Measurements from ENCODE around the gene DIS3. TPM values are rescaled to one million over a fixed set of nuclear protein-coding genes. Genes with fewer than 3 reads are reported as not detected.

DIS3 gene
- total and polyA plus RNA-seq, 9 of the 15 experiments (the other 6 are each of a cell fraction or from before 2014, with no cell fraction given): 6.0 to 48.9 (median 34.2) TPM

- FAIRE-seq (no peak), ATAC-seq (no peak), DNase-seq (ENCODE audit: extremely low read depth in 1 of 4, low spot score in 3 of 4) (no peak)
- Histone ChIP-seq H3K27ac (ENCODE audit: extremely low read depth, low read depth, low read length) (no peak overlapping the region), H4K20me1 (replicated peaks; ENCODE audit: control insufficient read depth, insufficient read depth, low read length) (no peaks in the 10 kb centered on the region), H3K4me1 (replicated peaks in 1 of 2; ENCODE audit: control insufficient read depth in 2 of 2, insufficient read depth in 2 of 2, low read length in 2 of 2) (no peaks in the 10 kb centered on the region), H3K36me3 (ENCODE audit: control insufficient read depth, insufficient read depth, low read length) (peaks cover 85% of the 10 kb centered on the region), H3K9me1 (ENCODE audit: control insufficient read depth, insufficient read depth, low read length) (no peaks in the 10 kb centered on the region), H2AFZ (ENCODE audit: low read depth, low read length) (no peak overlapping the region), H3K79me2 (ENCODE audit: control insufficient read depth, insufficient read depth, low read length) (no peaks in the 10 kb centered on the region), H3K4me2 (ENCODE audit: insufficient read depth, low read length) (no peak overlapping the region), H3K4me3 (no peak overlapping the region), H3K9me3 (replicated peaks; ENCODE audit: control insufficient read depth, insufficient read depth, low read depth, low read length) (no peaks in the 10 kb centered on the region), H3K9ac (ENCODE audit: insufficient read depth in 1 of 2, low read depth in 2 of 2, low read length in 2 of 2) (no peak overlapping the region), H3K27me3 (ENCODE audit: control insufficient read depth in 2 of 2, insufficient read depth in 2 of 2, low read length in 2 of 2) (no peaks in the 10 kb centered on the region)
- WGBS (ENCODE audit: insufficient coverage, low coverage, missing lambda C conversion rate): 73% methylated on average over 4 of the region's 4 CpGs
- CTCF ChIA-PET (ENCODE audit: low intra/inter-chr PET ratio): no interaction called here
- POLR2A ChIA-PET: no interaction called here
- BruUV-seq (replicated peaks): no TSS peak
- intact Hi-C loops (cut with micrococcal nuclease) (no loop called here), in situ Hi-C loops (cut with MboI) (no loop called here)
- TF ChIP-seq BHLHE40 (IDR thresholded peaks at IDR 0.05; ENCODE audit: low read length) (no peak), CCAR2 (IDR thresholded peaks at IDR 0.05; ENCODE audit: low read depth, low read length) (no peak), MEF2D (tag; conservative IDR thresholded peaks at IDR 0.05; ENCODE audit: low read depth) (no peak), HNRNPH1 (optimal IDR thresholded peaks at IDR 0.05; ENCODE audit: low read depth, low read length) (no peak), EHMT2 (IDR thresholded peaks at IDR 0.05) (no peak)
- TF ChIP-seq, protein P1, sequence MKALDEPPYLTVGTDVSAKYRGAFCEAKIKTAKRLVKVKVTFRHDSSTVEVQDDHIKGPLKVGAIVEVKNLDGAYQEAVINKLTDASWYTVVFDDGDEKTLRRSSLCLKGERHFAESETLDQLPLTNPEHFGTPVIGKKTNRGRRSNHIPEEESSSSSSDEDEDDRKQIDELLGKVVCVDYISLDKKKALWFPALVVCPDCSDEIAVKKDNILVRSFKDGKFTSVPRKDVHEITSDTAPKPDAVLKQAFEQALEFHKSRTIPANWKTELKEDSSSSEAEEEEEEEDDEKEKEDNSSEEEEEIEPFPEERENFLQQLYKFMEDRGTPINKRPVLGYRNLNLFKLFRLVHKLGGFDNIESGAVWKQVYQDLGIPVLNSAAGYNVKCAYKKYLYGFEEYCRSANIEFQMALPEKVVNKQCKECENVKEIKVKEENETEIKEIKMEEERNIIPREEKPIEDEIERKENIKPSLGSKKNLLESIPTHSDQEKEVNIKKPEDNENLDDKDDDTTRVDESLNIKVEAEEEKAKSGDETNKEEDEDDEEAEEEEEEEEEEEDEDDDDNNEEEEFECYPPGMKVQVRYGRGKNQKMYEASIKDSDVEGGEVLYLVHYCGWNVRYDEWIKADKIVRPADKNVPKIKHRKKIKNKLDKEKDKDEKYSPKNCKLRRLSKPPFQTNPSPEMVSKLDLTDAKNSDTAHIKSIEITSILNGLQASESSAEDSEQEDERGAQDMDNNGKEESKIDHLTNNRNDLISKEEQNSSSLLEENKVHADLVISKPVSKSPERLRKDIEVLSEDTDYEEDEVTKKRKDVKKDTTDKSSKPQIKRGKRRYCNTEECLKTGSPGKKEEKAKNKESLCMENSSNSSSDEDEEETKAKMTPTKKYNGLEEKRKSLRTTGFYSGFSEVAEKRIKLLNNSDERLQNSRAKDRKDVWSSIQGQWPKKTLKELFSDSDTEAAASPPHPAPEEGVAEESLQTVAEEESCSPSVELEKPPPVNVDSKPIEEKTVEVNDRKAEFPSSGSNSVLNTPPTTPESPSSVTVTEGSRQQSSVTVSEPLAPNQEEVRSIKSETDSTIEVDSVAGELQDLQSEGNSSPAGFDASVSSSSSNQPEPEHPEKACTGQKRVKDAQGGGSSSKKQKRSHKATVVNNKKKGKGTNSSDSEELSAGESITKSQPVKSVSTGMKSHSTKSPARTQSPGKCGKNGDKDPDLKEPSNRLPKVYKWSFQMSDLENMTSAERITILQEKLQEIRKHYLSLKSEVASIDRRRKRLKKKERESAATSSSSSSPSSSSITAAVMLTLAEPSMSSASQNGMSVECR (CRISPR knock-in tag; IDR thresholded peaks at IDR 0.05): no peak
Measured at GRCh38 chr13:72757792-72758535, 23.7 kb downstream of the DIS3 start.
